Keratinocyte (primary cell): ENCODE measurements around the gene SCUBE1. TPM values are rescaled to one million over a fixed set of nuclear protein-coding genes. Genes with fewer than 3 reads are reported as not detected.

Source experiments
- DNase-seq: peaks from one replicate; pipeline ENCODE4 v3.0.0-alpha.2; 2011; ENCODE audit warnings: low read depth, missing footprints, low spot score
- FAIRE-seq: peaks from 2 replicates; lab custom pipeline; 2011; peaks lifted over from hg19 to GRCh38; lab: Jason Lieb, UNC
- H2AFZ ChIP-seq: 2 replicates; pipeline ENCODE4 v1.6.0; 2012; ENCODE audit warnings: low read length, control low read depth, inconsistent platforms; ENCODE audit not compliant: control insufficient read depth
- H3K27ac ChIP-seq: 2 replicates; pipeline ENCODE4 v1.5.1; 2011; ENCODE audit warnings: low read length; ENCODE audit not compliant: control insufficient read depth, insufficient read depth
- H3K27me3 ChIP-seq: 3 replicates; pipeline ENCODE4 v1.6.0; 2011; ENCODE audit warnings: low read length; ENCODE audit not compliant: control insufficient read depth, insufficient read depth; ENCODE audit errors: extremely low read depth
- H3K36me3 ChIP-seq, 2 experiments: 2 replicates in 1 of 2; 3 replicates in 1 of 2; pipeline ENCODE4 v1.5.1; 2011; ENCODE audit warnings: low read length in 2 of 2, mild to moderate bottlenecking in 1 of 2; ENCODE audit not compliant: control insufficient read depth in 2 of 2, insufficient read depth in 2 of 2; ENCODE audit errors: extremely low read depth in 1 of 2
- H3K4me1 ChIP-seq: 3 replicates; pipeline ENCODE4 v1.5.1; 2011; ENCODE audit warnings: low read length; ENCODE audit not compliant: control insufficient read depth, insufficient read depth; ENCODE audit errors: extremely low read depth
- H3K4me2 ChIP-seq: 3 replicates; pipeline ENCODE4 v1.6.0; 2011; ENCODE audit warnings: low read depth, low read length; ENCODE audit not compliant: control insufficient read depth, insufficient read depth; ENCODE audit errors: extremely low read depth
- H3K4me3 ChIP-seq, 3 experiments: fragments of 200-600 bp in 1 of 3; sonication (generic) in 1 of 3; 2 replicates in 2 of 3; 3 replicates in 1 of 3; pipeline ENCODE4 v1.5.1; 2011 to 2016; ENCODE audit warnings: low read length in 3 of 3, mild to moderate bottlenecking in 3 of 3, control low read depth in 2 of 3, inconsistent platforms in 1 of 3, low read depth in 1 of 3, mixed read lengths in 1 of 3, mixed run types in 1 of 3, moderate library complexity in 1 of 3; ENCODE audit not compliant: control insufficient read depth in 2 of 3, insufficient read depth in 2 of 3; ENCODE audit errors: extremely low read depth in 1 of 3
- H3K79me2 ChIP-seq: 2 replicates; pipeline ENCODE4 v1.6.0; 2012; ENCODE audit warnings: low read length; ENCODE audit not compliant: control insufficient read depth, insufficient read depth
- H3K9ac ChIP-seq: 3 replicates; pipeline ENCODE4 v1.6.0; 2011; ENCODE audit warnings: low read length; ENCODE audit not compliant: control insufficient read depth, insufficient read depth; ENCODE audit errors: extremely low read depth
- H3K9me1 ChIP-seq: 3 replicates; pipeline ENCODE4 v1.6.0; 2011; ENCODE audit warnings: low read length; ENCODE audit not compliant: control insufficient read depth, insufficient read depth; ENCODE audit errors: extremely low read depth
- H3K9me3 ChIP-seq: 2 replicates; pipeline ENCODE4 v1.5.1; 2012; ENCODE audit warnings: low read depth, low read length; ENCODE audit not compliant: control insufficient read depth
- H4K20me1 ChIP-seq: 3 replicates; pipeline ENCODE4 v1.6.0; 2011; ENCODE audit warnings: low read length; ENCODE audit not compliant: control insufficient read depth, insufficient read depth; ENCODE audit errors: extremely low read depth
- CTCF ChIP-seq, 3 experiments: IDR thresholded peaks in 1 of 3; conservative IDR thresholded peaks in 1 of 3; optimal IDR thresholded peaks in 1 of 3; 2 replicates in 2 of 3; 3 replicates in 1 of 3; pipeline versions ENCODE3 to v1.5.1; 2011; ENCODE audit warnings: low read length in 3 of 3, mild to moderate bottlenecking in 3 of 3, moderate library complexity in 2 of 3, control low read depth in 1 of 3, inconsistent platforms in 1 of 3; ENCODE audit not compliant: insufficient read depth in 2 of 3; ENCODE audit errors: extremely low read depth in 1 of 3
- EZH2 ChIP-seq: IDR thresholded peaks from one replicate; pipeline ENCODE4 v1.6.1; 2012; ENCODE audit warnings: inconsistent platforms, mild to moderate bottlenecking, low read length, moderate library complexity
- dilution Hi-C: fragments of 300-500 bp; cut with MboI; formaldehyde crosslinking; loops from one replicate; pipeline ENCODE4 v1.7.0; 2020; ENCODE audit warnings: low sequenced_read_pairs; ENCODE audit not compliant: extremely low pct_ligation_motif_present
- polyA plus RNA-seq, 5 experiments: library from polyadenylated mRNA; depleted of rRNA in 3 of 5; stranded (reverse) in 3 of 5; stranded (forward) in 1 of 5; unstranded in 1 of 5; fragments of >200 nt; gene quantifications; 1 replicate in 1 of 5; 2 replicates in 3 of 5; 3 replicates in 1 of 5; pipeline versions ENCODE4 v1.2.1 to v1.2.3, GENCODE V29; 2011 to 2012; ENCODE audit warnings: missing spikeins in 2 of 5, low read depth in 1 of 5, low replicate concordance in 1 of 5

Gene SCUBE1
- polyA plus RNA-seq, 1 donor (not counting 4 experiments of a cell fraction or from before 2014, with no cell fraction given), result not detected

GRCh38 chr22:43208703-43209522, 134.3 kb downstream of the SCUBE1 start:
- Histone ChIP-seq H3K36me3 (no peaks in the 10 kb centered on the region), H3K4me1 (no peaks in the 10 kb centered on the region), H3K4me3 (no peak overlapping the region), H3K79me2 (no peaks in the 10 kb centered on the region), H2AFZ (no peak overlapping the region), H3K9me1 (no peaks in the 10 kb centered on the region), H3K27ac (no peak overlapping the region), H3K27me3 (peaks cover 15% of the 10 kb centered on the region), H3K9ac (no peak overlapping the region), H3K4me2 (no peak overlapping the region), H4K20me1 (no peaks in the 10 kb centered on the region), H3K9me3 (no peaks in the 10 kb centered on the region)
- DNase-seq (no peak), FAIRE-seq (no peak)
- TF ChIP-seq CTCF (optimal IDR thresholded peaks at IDR 0.05 in 1 of 3, IDR thresholded peaks at IDR 0.05 in 1 of 3, conservative IDR thresholded peaks at IDR 0.05 in 1 of 3; ENCODE audit: extremely low read depth in 1 of 3, insufficient read depth in 2 of 3, low read length in 3 of 3), result no peak
- dilution Hi-C loops, result no loop called here

- no peak for DNase-seq
- FAIRE-seq, result no peak
- no peak for TF ChIP-seq EZH2
- no peak for TF ChIP-seq CTCF (optimal IDR thresholded peaks at IDR 0.05 in 1 of 3, IDR thresholded peaks at IDR 0.05 in 1 of 3, conservative IDR thresholded peaks at IDR 0.05 in 1 of 3; ENCODE audit: extremely low read depth in 1 of 3, insufficient read depth in 2 of 3, low read length in 3 of 3)
- Histone ChIP-seq H3K9me3 (no peaks in the 10 kb centered on the region), H3K9me1 (no peaks in the 10 kb centered on the region), H2AFZ (no peak overlapping the region), H3K4me2 (no peak overlapping the region), H3K27me3 (peaks cover 15% of the 10 kb centered on the region), H4K20me1 (no peaks in the 10 kb centered on the region), H3K27ac (no peak overlapping the region), H3K4me1 (no peaks in the 10 kb centered on the region), H3K36me3 (no peaks in the 10 kb centered on the region), H3K79me2 (no peaks in the 10 kb centered on the region), H3K9ac (no peak overlapping the region), H3K4me3 (no peak overlapping the region)
- dilution Hi-C loops, result no loop called here
These were observed 135.1 kb downstream of the SCUBE1 start for GRCh38 chr22:43207849-43208702.
